HepG2 (cell line): ENCODE data around the gene AGR3. TPM values are rescaled to one million over a fixed set of nuclear protein-coding genes. Genes with fewer than 3 reads are reported as not detected.

ENCODE experiments used
- ATAC-seq: fragments of 200-7000 bp; cut with Tn5 transposase; 3 replicates; pipeline ENCODE4 v1.9.1; 2020; ENCODE audit warnings: mild to moderate bottlenecking, moderate library complexity
- BruUV-seq: library from RNA; stranded (reverse); fragments of 400-500 nt; replicated peaks from 2 replicates; lab custom pipeline; 2021; lab: Mats Ljungman, UMichigan
- CTCF ChIA-PET: fragments of 300-600 bp; formaldehyde crosslinking; extraction: SDS; loops from one replicate; lab custom pipeline; 2021; ENCODE audit warnings: low total read pairs, inconsistent platforms, low intra/inter-chr PET ratio; lab: Yijun Ruan, JAX
- POLR2A ChIA-PET: fragments of 350-600 bp; sonication (Branson Sonifier 250); formaldehyde crosslinking; loops from one replicate; lab custom pipeline; 2020; ENCODE audit warnings: antibody characterized with exemption, inconsistent platforms; lab: Yijun Ruan, JAX
- DNase-seq: peaks from one replicate; pipeline ENCODE4 v3.0.0-alpha.2; 2015; ENCODE audit warnings: low spot score
- FAIRE-seq: peaks from 3 replicates; lab custom pipeline; 2011; peaks lifted over from hg19 to GRCh38; lab: Jason Lieb, UNC
- H2AFZ ChIP-seq: one replicate; pipeline ENCODE4 v1.6.1; 2011; ENCODE audit warnings: low read length, inconsistent platforms
- H3K27ac ChIP-seq: fragments of 300-600 bp; 3 replicates; pipeline ENCODE4 v1.8.0; 2011; ENCODE audit warnings: mixed run types, mild to moderate bottlenecking, mixed read lengths, low read length, inconsistent platforms; ENCODE audit not compliant: insufficient read depth; ENCODE audit errors: extremely low read length
- H3K27me3 ChIP-seq, 2 experiments: fragments of 200-600 bp in 1 of 2; 2 replicates in 1 of 2; 3 replicates in 1 of 2; pipeline versions ENCODE4 v1.6.0 to v1.8.0; 2011; ENCODE audit warnings: low read length in 2 of 2, mild to moderate bottlenecking in 2 of 2, moderate library complexity in 2 of 2, inconsistent platforms in 1 of 2; ENCODE audit not compliant: insufficient read depth in 2 of 2, control insufficient read depth in 1 of 2
- H3K36me3 ChIP-seq, 2 experiments: fragments of 200-600 bp in 1 of 2; replicated peaks in 1 of 2; 2 replicates in 1 of 2; 3 replicates in 1 of 2; pipeline versions ENCODE4 v1.5.1 to v1.8.0; 2011; ENCODE audit warnings: low read length in 2 of 2, inconsistent platforms in 1 of 2; ENCODE audit not compliant: insufficient read depth in 2 of 2, control insufficient read depth in 1 of 2
- H3K4me1 ChIP-seq: 2 replicates; pipeline ENCODE4 v1.5.1; 2012; ENCODE audit warnings: low read length, inconsistent platforms; ENCODE audit not compliant: insufficient read depth
- H3K4me2 ChIP-seq: 2 replicates; pipeline ENCODE4 v1.6.0; 2011; ENCODE audit warnings: low read depth, low read length, inconsistent platforms
- H3K4me3 ChIP-seq, 3 experiments: fragments of 200-600 bp in 1 of 3; sonication (generic), shearing (Covaris generic) in 1 of 3; replicated peaks in 1 of 3; 2 replicates each; pipeline ENCODE4 v1.5.1; 2011 to 2016; ENCODE audit warnings: low read length in 3 of 3, inconsistent platforms in 2 of 3, low read depth in 2 of 3, mild to moderate bottlenecking in 2 of 3, control low read depth in 1 of 3, mixed read lengths in 1 of 3; ENCODE audit not compliant: insufficient read depth in 1 of 3
- H3K79me2 ChIP-seq: one replicate; pipeline ENCODE4 v1.6.1; 2011; ENCODE audit warnings: low read length, inconsistent platforms; ENCODE audit not compliant: insufficient read depth
- H3K9ac ChIP-seq: 2 replicates; pipeline ENCODE4 v1.6.0; 2011; ENCODE audit warnings: mild to moderate bottlenecking, low read depth, low read length, inconsistent platforms; ENCODE audit not compliant: insufficient read depth
- H3K9me3 ChIP-seq: 2 replicates; pipeline ENCODE4 v1.5.1; 2012; ENCODE audit warnings: mild to moderate bottlenecking, low read length
- H4K20me1 ChIP-seq: 2 replicates; pipeline ENCODE4 v1.6.0; 2011; ENCODE audit warnings: inconsistent platforms, mild to moderate bottlenecking, low read length, moderate library complexity; ENCODE audit not compliant: insufficient read depth
- FIP1L1 ChIP-seq: fragments of 200-400 bp; formaldehyde crosslinking; IDR thresholded peaks from 2 replicates; pipeline ENCODE4 v1.6.1; 2018; ENCODE audit warnings: low read depth, mild to moderate bottlenecking, low read length, moderate library complexity, borderline replicate concordance; ENCODE audit not compliant: insufficient read depth
- FOSL2 ChIP-seq: sonication (generic); formaldehyde crosslinking; IDR thresholded peaks from 2 replicates; pipeline ENCODE4 v1.4.0; 2020; ENCODE audit warnings: missing genetic modification reagents
- MBD4 ChIP-seq: IDR thresholded peaks from 2 replicates; pipeline ENCODE4 v1.6.1; 2012; ENCODE audit warnings: low read length, inconsistent platforms, borderline replicate concordance
- MED1 ChIP-seq: sonication (generic); formaldehyde crosslinking; IDR thresholded peaks from 2 replicates; pipeline ENCODE4 v1.4.0; 2020; ENCODE audit warnings: missing genetic modification reagents
- ONECUT2 ChIP-seq: sonication (generic); formaldehyde crosslinking; IDR thresholded peaks from 2 replicates; pipeline ENCODE4 v1.4.0; 2020; ENCODE audit warnings: missing genetic modification reagents
- RBM22 ChIP-seq: fragments of 200-400 bp; formaldehyde crosslinking; optimal IDR thresholded peaks from 2 replicates; pipeline ENCODE3; 2017; ENCODE audit warnings: mild to moderate bottlenecking, low read length, moderate library complexity
- RORA ChIP-seq: sonication (generic); formaldehyde crosslinking; IDR thresholded peaks from 2 replicates; pipeline ENCODE4 v1.5.0; 2020; ENCODE audit warnings: mild to moderate bottlenecking, missing genetic modification reagents, moderate library complexity
- SP140L ChIP-seq: sonication (generic); formaldehyde crosslinking; IDR thresholded peaks from 2 replicates; pipeline ENCODE4 v1.4.0; 2020; ENCODE audit warnings: missing genetic modification reagents, borderline replicate concordance
- SP2 ChIP-seq: sonication (generic); formaldehyde crosslinking; IDR thresholded peaks from 2 replicates; pipeline ENCODE4 v1.5.1; 2020; ENCODE audit warnings: mild to moderate bottlenecking, missing genetic modification reagents
- ZNF17 ChIP-seq: sonication (generic); formaldehyde crosslinking; IDR thresholded peaks from 2 replicates; pipeline ENCODE4 v1.5.0; 2020; ENCODE audit warnings: mild to moderate bottlenecking, missing genetic modification reagents
- ZNF383 ChIP-seq: sonication (generic); formaldehyde crosslinking; IDR thresholded peaks from 2 replicates; pipeline ENCODE4 v1.4.0; 2020; ENCODE audit warnings: missing genetic modification reagents, mild to moderate bottlenecking, borderline replicate concordance
- ZNF501 ChIP-seq: sonication (generic); formaldehyde crosslinking; IDR thresholded peaks from 2 replicates; pipeline ENCODE4 v1.5.1; 2020; ENCODE audit warnings: mild to moderate bottlenecking, moderate library complexity, missing genetic modification reagents
- ZNF552 ChIP-seq: sonication (generic); formaldehyde crosslinking; IDR thresholded peaks from 2 replicates; pipeline ENCODE4 v1.9.0; 2022; ENCODE audit warnings: missing genetic modification reagents, mild to moderate bottlenecking, borderline replicate concordance
- ZNF674 ChIP-seq: sonication (generic); formaldehyde crosslinking; IDR thresholded peaks from 2 replicates; pipeline ENCODE4 v1.5.0; 2020; ENCODE audit warnings: low read depth, mild to moderate bottlenecking, missing genetic modification reagents
- ZNF720 ChIP-seq: sonication (generic); formaldehyde crosslinking; IDR thresholded peaks from 2 replicates; pipeline ENCODE4 v1.4.0; 2020; ENCODE audit warnings: missing genetic modification reagents
- WGBS: methylation state at CpG from one replicate; pipeline ENCODE4 v1.1.6; 2017; ENCODE audit warnings: low lambda C conversion rate; 5-methylcytosine and 5-hydroxymethylcytosine counted together
- in situ Hi-C: cut with HindIII; loops from 2 replicates; pipeline ENCODE4 v1.10.0; 2017; ENCODE audit warnings: low pct_unique_long_range_greater_than_20kb; ENCODE audit not compliant: extremely low pct_ligation_motif_present
- intact Hi-C: fragments of 100-400 bp; cut with micrococcal nuclease; formaldehyde crosslinking; loops from one replicate; pipeline ENCODE4 v1.10.0; 2022; ENCODE audit not compliant: unreplicated experiment
- polyA plus RNA-seq, 8 experiments: library from polyadenylated mRNA; depleted of rRNA in 3 of 8; stranded (reverse) in 7 of 8; unstranded in 1 of 8; fragments of >200 nt; fragmentation: Illumina TruSeq in 4 of 8; extraction: Trizol in 4 of 8; gene quantifications; 2 replicates each; pipeline versions ENCODE4 v1.2.1 to v1.2.3, GENCODE V29; 2011 to 2016; ENCODE audit warnings: low read depth in 4 of 8, missing spikeins in 1 of 8, mixed read lengths in 1 of 8; ENCODE audit not compliant: insufficient read depth in 1 of 8
- total RNA-seq, 5 experiments: library from RNA; depleted of rRNA; stranded (reverse); fragments of >200 nt; fragmentation: Illumina TruSeq; extraction: Trizol; gene quantifications; 2 replicates each; pipeline ENCODE4 v1.2.3, GENCODE V29; 2016; ENCODE audit warnings: low read depth in 1 of 5
- TF ChIP-seq, protein P1 (sequence below): sonication (generic); formaldehyde crosslinking; IDR thresholded peaks from 2 replicates; pipeline ENCODE4 v1.9.0; 2021; ENCODE audit warnings: mild to moderate bottlenecking, missing genetic modification reagents
- TF ChIP-seq, protein P2 (sequence below): sonication (generic); formaldehyde crosslinking; IDR thresholded peaks from 2 replicates; pipeline ENCODE4 v1.8.1; 2023; ENCODE audit warnings: missing genetic modification reagents, inconsistent platforms, borderline replicate concordance

AGR3 gene
- total and polyA plus RNA-seq, 2 of the 13 experiments (the other 11 are each of a cell fraction or from before 2014, with no cell fraction given) = not detected

DNA sequence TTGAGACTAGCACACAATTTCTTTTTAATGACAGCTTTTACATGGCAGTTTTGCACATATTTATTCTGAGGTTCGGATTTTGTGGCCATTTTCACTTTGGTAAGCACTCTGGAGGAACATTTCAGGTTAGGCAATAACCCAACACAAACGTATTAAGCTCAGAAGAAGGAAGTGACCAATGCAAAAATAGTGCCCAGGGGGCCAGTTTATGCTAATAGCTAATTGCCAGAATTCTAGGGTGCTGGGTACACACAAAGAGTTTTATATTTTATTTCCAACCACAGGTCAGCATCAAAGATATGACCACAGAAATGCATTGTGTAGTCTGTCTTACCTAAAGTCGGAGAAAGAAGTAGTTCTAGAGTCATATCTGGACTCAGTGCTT, 68.6 kb downstream of the AGR3 start:
- TF ChIP-seq RBM22 (no peak), ZNF552 (CRISPR knock-in tag) (no peak), ZNF720 (CRISPR knock-in tag) (no peak), FIP1L1 (no peak), ZNF674 (no peak), MBD4 (no peak), RORA (CRISPR knock-in tag) (no peak), ZNF17 (CRISPR knock-in tag) (no peak), MED1 (no peak), ZNF383 (CRISPR knock-in tag) (no peak), ONECUT2 (CRISPR knock-in tag) (no peak), SP2 (CRISPR knock-in tag) (no peak), ZNF501 (CRISPR knock-in tag) (no peak), SP140L (CRISPR knock-in tag) (no peak), FOSL2 (CRISPR knock-in tag) (no peak)
- TF ChIP-seq, protein P1, sequence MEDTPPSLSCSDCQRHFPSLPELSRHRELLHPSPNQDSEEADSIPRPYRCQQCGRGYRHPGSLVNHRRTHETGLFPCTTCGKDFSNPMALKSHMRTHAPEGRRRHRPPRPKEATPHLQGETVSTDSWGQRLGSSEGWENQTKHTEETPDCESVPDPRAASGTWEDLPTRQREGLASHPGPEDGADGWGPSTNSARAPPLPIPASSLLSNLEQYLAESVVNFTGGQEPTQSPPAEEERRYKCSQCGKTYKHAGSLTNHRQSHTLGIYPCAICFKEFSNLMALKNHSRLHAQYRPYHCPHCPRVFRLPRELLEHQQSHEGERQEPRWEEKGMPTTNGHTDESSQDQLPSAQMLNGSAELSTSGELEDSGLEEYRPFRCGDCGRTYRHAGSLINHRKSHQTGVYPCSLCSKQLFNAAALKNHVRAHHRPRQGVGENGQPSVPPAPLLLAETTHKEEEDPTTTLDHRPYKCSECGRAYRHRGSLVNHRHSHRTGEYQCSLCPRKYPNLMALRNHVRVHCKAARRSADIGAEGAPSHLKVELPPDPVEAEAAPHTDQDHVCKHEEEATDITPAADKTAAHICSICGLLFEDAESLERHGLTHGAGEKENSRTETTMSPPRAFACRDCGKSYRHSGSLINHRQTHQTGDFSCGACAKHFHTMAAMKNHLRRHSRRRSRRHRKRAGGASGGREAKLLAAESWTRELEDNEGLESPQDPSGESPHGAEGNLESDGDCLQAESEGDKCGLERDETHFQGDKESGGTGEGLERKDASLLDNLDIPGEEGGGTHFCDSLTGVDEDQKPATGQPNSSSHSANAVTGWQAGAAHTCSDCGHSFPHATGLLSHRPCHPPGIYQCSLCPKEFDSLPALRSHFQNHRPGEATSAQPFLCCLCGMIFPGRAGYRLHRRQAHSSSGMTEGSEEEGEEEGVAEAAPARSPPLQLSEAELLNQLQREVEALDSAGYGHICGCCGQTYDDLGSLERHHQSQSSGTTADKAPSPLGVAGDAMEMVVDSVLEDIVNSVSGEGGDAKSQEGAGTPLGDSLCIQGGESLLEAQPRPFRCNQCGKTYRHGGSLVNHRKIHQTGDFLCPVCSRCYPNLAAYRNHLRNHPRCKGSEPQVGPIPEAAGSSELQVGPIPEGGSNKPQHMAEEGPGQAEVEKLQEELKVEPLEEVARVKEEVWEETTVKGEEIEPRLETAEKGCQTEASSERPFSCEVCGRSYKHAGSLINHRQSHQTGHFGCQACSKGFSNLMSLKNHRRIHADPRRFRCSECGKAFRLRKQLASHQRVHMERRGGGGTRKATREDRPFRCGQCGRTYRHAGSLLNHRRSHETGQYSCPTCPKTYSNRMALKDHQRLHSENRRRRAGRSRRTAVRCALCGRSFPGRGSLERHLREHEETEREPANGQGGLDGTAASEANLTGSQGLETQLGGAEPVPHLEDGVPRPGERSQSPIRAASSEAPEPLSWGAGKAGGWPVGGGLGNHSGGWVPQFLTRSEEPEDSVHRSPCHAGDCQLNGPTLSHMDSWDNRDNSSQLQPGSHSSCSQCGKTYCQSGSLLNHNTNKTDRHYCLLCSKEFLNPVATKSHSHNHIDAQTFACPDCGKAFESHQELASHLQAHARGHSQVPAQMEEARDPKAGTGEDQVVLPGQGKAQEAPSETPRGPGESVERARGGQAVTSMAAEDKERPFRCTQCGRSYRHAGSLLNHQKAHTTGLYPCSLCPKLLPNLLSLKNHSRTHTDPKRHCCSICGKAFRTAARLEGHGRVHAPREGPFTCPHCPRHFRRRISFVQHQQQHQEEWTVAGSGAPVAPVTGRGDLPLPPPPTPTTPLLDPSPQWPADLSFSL = no peak
- TF ChIP-seq, protein P2, sequence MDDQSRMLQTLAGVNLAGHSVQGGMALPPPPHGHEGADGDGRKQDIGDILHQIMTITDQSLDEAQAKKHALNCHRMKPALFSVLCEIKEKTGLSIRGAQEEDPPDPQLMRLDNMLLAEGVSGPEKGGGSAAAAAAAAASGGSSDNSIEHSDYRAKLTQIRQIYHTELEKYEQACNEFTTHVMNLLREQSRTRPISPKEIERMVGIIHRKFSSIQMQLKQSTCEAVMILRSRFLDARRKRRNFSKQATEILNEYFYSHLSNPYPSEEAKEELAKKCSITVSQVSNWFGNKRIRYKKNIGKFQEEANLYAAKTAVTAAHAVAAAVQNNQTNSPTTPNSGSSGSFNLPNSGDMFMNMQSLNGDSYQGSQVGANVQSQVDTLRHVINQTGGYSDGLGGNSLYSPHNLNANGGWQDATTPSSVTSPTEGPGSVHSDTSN = no peak
- TF ChIP-seq, all 625 proteins: peak for 0
- FAIRE-seq (no peak), ATAC-seq (no peak), DNase-seq (no peak)
- Histone ChIP-seq H3K9me3 (no peaks in the 10 kb centered on the region), H3K9ac (no peak overlapping the region), H3K36me3 (no peaks in the 10 kb centered on the region), H3K27me3 (peaks cover 0 to 6% of the 10 kb centered on the region in 2 experiments; a peak in 2 of 5 replicates), H3K79me2 (no peaks in the 10 kb centered on the region), H4K20me1 (no peaks in the 10 kb centered on the region), H3K4me3 (no peak overlapping the region), H3K27ac (no peak overlapping the region), H3K4me1 (no peaks in the 10 kb centered on the region), H2AFZ (no peak overlapping the region), H3K4me2 (no peak overlapping the region)
- CTCF ChIA-PET = no interaction called here
- intact Hi-C loops (no loop called here), in situ Hi-C loops (no loop called here)
- WGBS = 0% methylated on average over 3 of the region's 3 CpGs
- BruUV-seq = no TSS peak
- POLR2A ChIA-PET = no interaction called here
